HepG2 (cell line): Measurements from ENCODE around the gene ALK.

Experiments used
- HNRNPUL1 ChIP-seq: fragments of 200-400 bp; formaldehyde crosslinking; IDR thresholded peaks from 2 replicates; pipeline ENCODE4 v1.6.1; 2017; ENCODE audit warnings: low read depth, mild to moderate bottlenecking, low read length, moderate library complexity
- NR1H2 ChIP-seq: sonication (generic); formaldehyde crosslinking; IDR thresholded peaks from 2 replicates; pipeline ENCODE4 v1.8.1; 2022; ENCODE audit warnings: low read depth, missing genetic modification reagents, borderline replicate concordance
- SP140L ChIP-seq: sonication (generic); formaldehyde crosslinking; IDR thresholded peaks from 2 replicates; pipeline ENCODE4 v1.4.0; 2020; ENCODE audit warnings: missing genetic modification reagents, borderline replicate concordance
- SP2 ChIP-seq: sonication (generic); formaldehyde crosslinking; IDR thresholded peaks from 2 replicates; pipeline ENCODE4 v1.5.1; 2020; ENCODE audit warnings: mild to moderate bottlenecking, missing genetic modification reagents
- ZKSCAN1 ChIP-seq: fragments of 150-350 bp; IDR thresholded peaks from 2 replicates; pipeline ENCODE4 v1.6.1; 2014; ENCODE audit warnings: low read length
- ZNF124 ChIP-seq: sonication (generic); formaldehyde crosslinking; IDR thresholded peaks from 2 replicates; pipeline ENCODE4 v1.4.0; 2020; ENCODE audit warnings: missing genetic modification reagents
- ZNF331 ChIP-seq: sonication (generic); formaldehyde crosslinking; IDR thresholded peaks from 2 replicates; pipeline ENCODE4 v1.4.0; 2020; ENCODE audit warnings: missing genetic modification reagents
- TF ChIP-seq, protein P1 (sequence below): sonication (generic); formaldehyde crosslinking; IDR thresholded peaks from 2 replicates; pipeline ENCODE4 v1.5.0; 2020; ENCODE audit warnings: mild to moderate bottlenecking, missing genetic modification reagents, moderate library complexity
- TF ChIP-seq, protein P2 (sequence below): sonication (generic); formaldehyde crosslinking; IDR thresholded peaks from 2 replicates; pipeline ENCODE4 v1.5.0; 2020; ENCODE audit warnings: missing genetic modification reagents, mild to moderate bottlenecking, borderline replicate concordance
- TF ChIP-seq, protein P3 (sequence below): IDR thresholded peaks from 2 replicates; pipeline ENCODE4 v1.6.1; 2012; ENCODE audit warnings: inconsistent platforms

DNA sequence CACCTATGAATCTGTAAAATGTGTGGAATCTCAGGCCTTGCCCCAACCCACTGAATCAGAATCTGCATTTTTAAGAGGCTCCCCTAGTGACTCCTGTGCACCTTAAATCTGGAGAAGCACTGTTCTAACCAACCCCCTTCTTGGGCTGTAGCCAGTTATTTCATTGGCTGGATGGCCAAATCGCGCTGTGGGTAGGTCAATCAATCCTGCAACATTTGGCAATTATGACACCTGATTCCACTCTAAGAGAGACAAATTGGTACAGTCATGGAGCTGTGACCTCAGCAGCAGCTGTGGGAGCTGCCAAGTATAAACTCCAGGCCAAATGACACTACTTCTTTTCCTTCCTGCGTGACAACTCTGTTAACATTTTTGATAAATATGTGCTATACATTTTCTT lies 597.4 kb downstream of the ALK start:
- no peak for TF ChIP-seq ZNF124
- TF ChIP-seq, protein P1, sequence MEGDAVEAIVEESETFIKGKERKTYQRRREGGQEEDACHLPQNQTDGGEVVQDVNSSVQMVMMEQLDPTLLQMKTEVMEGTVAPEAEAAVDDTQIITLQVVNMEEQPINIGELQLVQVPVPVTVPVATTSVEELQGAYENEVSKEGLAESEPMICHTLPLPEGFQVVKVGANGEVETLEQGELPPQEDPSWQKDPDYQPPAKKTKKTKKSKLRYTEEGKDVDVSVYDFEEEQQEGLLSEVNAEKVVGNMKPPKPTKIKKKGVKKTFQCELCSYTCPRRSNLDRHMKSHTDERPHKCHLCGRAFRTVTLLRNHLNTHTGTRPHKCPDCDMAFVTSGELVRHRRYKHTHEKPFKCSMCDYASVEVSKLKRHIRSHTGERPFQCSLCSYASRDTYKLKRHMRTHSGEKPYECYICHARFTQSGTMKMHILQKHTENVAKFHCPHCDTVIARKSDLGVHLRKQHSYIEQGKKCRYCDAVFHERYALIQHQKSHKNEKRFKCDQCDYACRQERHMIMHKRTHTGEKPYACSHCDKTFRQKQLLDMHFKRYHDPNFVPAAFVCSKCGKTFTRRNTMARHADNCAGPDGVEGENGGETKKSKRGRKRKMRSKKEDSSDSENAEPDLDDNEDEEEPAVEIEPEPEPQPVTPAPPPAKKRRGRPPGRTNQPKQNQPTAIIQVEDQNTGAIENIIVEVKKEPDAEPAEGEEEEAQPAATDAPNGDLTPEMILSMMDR (CRISPR knock-in tag): no peak
- no peak for TF ChIP-seq ZNF331 (CRISPR knock-in tag)
- no peak for TF ChIP-seq HNRNPUL1
- no peak for TF ChIP-seq SP2 (CRISPR knock-in tag)
- TF ChIP-seq, protein P2, sequence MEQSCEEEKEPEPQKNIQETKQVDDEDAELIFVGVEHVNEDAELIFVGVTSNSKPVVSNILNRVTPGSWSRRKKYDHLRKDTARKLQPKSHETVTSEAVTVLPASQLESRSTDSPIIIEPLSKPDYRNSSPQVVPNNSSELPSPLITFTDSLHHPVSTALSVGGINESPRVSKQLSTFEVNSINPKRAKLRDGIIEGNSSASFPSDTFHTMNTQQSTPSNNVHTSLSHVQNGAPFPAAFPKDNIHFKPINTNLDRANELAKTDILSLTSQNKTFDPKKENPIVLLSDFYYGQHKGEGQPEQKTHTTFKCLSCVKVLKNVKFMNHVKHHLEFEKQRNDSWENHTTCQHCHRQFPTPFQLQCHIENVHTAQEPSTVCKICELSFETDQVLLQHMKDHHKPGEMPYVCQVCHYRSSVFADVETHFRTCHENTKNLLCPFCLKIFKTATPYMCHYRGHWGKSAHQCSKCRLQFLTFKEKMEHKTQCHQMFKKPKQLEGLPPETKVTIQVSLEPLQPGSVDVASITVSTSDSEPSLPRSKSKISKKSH (CRISPR knock-in tag): no peak
- TF ChIP-seq, protein P3, sequence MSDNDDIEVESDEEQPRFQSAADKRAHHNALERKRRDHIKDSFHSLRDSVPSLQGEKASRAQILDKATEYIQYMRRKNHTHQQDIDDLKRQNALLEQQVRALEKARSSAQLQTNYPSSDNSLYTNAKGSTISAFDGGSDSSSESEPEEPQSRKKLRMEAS: no peak
- no peak for TF ChIP-seq ZKSCAN1
- TF ChIP-seq NR1H2 (CRISPR knock-in tag): no peak
- no peak for TF ChIP-seq SP140L (CRISPR knock-in tag)
